ENCODE results near the gene TCF21. TPM values are rescaled to one million over a fixed set of nuclear protein-coding genes. Genes with fewer than 3 reads are reported as not detected.
"Not testable (repeated sequence)": the region's sequence is repeated elsewhere in the genome, so short reads cannot be mapped to it uniquely, and the experiment has no call there.

TCF21 gene
- total RNA-seq: under 0.01 TPM in 1 of 2 replicates, not detected in the other

DNA sequence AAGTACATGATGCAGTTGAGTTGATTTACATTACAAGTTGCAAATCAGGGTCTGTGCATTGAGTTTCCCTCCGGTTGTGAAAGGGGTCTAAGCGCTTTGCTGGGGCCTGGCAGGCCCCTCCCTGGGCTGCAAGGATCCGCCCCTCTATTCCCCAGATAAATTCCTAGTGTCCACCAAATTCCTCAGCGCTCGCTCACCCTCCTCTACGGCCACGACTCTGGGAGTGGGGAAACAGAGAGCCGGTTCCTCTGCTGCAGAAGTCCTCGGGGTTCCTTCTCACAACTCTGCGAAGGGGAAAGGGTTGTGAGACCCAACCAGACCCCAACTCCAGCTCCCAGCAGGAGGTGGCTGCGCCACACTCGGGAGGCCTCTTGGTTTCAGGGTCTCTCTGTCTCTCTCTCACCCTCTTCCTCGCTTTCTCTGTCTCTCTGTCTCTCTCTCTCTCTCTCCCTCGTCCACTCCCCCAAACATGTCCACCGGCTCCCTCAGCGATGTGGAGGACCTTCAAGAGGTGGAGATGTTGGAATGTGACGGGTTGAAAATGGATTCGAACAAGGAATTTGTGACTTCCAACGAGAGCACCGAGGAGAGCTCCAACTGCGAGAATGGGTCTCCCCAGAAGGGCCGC, at the start of gene TCF21:
Gene TCF21 (plus strand): TSS at position 185 of the 628 bp plus-strand sequence. CDS start 285 bp downstream, at position 470.
- DNase-seq (ENCODE audit: low read depth in 2 of 2): no peak

DNA sequence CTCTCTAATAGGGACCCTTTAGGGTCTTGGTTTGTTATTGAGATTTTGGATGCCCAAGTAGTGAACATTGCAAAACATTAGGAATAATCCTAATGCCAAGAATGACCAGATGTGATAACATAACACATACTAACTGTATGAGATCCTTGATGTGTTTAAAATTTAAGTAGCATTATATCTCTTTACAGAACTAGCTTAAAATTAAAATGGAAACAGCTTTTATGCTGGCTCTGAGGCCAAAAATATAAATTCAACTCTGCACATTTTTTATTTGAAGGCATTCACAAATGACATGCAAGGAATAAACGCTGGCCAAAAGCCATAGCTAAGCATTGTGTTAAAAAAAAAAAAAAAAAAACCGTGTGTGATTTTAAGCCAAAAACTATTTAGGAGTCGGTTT, 47.7 kb upstream of the TCF21 start:
- DNase-seq (ENCODE audit: low read depth in 2 of 2): no peak

DNA sequence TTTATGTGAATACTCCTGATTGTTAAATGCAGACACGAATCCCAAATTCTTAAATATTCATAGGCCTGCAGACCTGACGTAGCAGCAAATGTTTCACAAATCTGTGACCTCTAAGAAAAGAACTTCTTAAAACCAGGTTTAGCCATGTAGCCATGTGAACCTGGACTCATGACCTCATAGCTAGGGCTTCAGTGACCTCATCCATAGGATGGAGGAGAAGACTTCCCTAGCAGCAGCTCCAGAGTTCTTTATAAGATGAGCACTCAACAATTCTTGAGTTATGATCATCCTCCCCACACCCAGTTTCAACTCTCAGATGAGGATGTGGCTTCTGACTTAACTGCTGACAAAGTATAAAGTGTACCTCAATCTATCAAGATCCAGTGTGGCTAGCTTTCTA, 45.8 kb upstream of the TCF21 start:
- no peak for DNase-seq (ENCODE audit: low read depth in 2 of 2)

DNA sequence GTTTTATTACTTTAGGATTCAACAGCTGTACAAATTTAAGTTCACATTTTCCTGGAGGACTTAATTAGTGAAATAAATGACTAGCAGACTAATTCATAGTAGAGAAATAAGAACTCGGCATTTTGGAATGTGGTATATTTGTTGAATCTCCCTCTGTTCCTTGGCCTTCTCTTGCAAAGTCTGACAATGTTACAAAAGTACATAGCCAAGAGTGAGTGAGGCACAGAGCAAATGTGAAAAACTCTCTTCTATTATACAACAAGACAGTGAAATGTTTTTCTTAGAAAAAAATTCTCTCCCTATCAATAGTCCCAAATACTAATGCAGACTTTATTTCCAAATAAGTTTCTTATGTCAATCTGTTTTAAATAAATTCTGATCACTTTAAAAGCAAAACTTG, 44.2 kb upstream of the TCF21 start:
- DNase-seq (ENCODE audit: low read depth in 2 of 2): no peak

DNA sequence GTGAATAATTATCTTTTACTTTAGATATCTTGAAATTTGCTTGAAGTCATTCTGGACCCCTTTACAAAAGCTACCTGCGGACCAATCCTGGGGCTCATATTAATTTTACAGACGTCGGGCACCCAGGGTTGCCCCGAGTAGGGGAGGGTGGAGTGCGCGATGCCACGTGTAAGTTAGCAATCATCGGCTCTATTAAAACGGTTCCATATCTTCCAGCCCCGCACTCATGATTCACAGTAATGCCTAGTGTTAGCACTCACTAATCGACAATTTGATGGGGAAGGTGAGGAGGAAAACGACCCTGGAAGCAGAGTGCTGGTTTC, 34.9 kb upstream of the TCF21 start:
- no peak for DNase-seq (ENCODE audit: low read depth in 2 of 2)

DNA sequence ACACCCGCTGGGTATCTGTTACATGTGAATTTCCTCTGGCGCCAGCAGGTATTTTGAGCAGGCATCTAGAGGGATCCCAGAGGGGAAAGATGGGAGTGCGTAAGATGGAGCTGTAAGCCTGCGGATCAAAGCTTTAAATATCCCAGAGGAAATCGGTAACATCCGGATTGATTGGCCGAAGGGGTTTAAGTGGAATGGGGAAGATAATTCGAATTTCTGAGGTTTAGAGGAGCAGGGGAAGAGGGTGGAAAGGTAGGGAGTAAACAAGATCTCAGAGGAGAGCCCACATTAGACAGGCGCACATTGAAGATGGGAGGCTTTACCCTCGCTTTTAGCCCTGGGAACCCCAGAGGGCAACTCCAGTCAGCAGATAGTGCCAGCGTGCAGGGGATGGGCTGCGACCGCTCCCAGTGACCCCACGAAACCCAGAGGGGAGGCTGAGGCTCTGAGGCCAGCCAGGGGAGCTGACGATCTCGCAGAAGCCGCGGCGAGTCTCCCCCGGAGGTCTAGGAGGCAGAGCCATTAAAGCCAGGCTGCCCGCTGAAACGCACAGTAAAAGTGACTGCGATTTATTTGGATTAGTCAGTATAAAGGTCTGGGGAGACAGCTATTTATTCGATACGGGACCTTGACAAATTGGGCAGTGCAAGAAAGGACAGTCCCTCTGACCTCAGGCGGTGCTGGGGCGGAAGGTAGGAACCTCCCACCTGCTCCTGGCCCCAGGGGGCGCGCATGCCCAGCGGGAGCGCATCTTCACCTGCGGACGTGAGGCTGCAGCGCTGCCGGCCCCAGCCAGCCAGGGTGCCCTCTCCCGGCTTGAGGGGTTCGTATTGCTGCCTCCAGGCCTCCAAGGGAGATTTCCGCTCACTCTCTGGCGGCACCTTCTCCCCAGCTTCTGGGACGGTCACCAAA, 34.3 kb upstream of the TCF21 start:
- no peak for DNase-seq (ENCODE audit: low read depth in 2 of 2)

DNA sequence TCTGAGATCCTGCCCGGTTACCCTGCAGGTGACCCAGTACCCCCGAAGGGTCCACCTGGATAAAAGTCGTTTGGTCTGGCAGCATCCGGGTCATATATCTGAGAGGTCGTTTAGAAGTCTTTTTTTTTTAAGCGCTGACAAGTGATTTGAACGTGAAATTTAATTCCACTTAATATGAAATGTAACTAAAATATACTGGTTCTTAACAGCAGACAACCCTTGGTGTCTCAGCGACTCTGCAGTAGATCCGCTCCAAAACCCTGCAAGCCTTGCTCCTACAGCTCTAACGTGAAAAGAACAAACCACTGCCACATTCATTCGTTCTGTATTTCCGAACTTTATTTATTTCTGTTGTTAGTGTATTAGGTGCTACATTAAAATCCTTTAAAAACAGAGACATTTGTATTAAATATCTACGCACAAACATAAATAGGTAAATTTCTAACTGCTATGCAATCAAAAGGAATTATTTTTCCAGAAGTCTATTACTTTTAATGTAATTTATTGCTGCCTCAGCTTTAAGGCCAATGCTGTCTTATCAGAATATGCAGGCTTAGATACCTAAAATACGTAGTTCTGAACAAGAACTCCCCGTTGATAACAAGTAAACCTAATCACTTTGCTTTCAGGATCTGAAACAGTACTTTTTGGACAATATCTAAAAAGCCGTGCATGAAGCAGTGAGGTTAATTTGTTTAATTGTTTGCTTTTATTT, 33.5 kb upstream of the TCF21 start:
- no peak for DNase-seq (ENCODE audit: low read depth in 2 of 2)

DNA sequence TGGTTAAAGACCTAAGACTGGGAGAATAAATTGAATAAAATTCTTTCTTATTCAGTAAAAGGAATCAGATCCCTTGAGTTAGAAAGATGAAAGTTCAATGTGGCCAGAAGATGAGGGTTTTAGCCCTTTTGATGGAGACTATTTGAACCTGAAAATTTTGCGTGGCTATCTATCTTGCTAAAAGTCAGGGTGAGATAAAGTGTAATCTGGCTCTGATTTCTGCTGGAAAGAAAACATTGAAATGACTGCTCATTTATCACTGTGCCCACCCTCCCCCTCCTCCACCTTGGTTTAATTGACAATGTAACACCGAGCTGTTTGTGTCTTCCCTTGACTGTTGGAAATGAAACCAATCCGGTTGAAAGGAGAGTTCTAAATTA, 32.9 kb upstream of the TCF21 start:
- DNase-seq (ENCODE audit: low read depth in 2 of 2): no peak

DNA sequence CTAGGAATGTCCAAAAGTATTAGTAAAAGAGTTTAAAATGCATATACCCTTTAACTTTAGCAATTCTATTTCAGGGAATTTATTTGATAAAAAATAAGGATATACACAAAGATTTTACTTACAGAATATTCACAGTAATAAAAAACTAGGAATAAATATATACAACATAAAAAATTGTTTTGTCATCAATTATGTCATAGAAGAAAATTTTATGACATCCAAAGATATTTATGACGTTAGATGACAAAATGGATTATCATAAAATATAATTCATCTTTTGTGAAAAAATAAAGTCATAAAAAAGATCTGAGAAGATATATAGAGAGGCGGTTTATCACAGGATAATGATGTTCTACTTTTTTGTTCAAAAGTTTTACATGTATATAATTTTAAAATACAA, 32.0 kb upstream of the TCF21 start:
- no peak for DNase-seq (ENCODE audit: low read depth in 2 of 2)

DNA sequence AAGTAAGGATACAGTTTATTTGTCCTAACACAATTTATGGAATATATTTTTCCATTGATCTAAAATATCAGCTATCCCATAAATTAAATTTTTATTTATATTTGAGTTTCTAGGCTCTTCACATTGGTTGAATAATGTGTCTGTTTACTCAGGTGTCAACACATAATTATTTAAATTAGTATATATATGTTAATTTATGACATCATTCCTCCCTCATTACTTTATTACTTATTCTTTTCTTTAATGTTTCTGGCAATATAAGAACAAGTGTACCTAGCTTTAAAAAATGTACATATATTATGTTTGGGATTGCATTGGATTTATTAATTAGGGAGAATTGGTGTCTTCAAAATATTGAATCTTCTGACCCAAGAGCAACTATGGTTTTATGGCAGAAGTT, 31.2 kb upstream of the TCF21 start:
- no peak for DNase-seq (ENCODE audit: low read depth in 2 of 2)

DNA sequence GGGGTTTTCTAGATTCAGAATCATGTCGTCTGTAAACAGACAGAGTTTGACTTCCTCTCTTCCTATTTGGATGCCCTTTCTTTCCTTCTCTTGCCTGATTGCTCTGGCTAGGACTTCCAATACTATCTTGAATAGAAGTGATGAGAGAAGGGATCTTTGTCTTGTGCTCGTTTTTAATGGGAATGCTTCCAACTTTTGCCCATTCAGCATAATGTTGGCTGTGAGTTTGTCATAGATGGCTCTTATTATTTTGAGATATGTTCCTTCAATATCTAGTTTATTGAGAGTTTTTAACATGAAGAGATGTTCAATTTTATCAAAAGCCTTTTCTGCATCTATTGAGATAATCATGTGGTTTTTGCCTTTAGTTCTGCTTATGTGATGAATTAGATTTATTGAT, 27.6 kb upstream of the TCF21 start:
- DNase-seq (ENCODE audit: low read depth in 2 of 2): not testable (repeated sequence)

DNA sequence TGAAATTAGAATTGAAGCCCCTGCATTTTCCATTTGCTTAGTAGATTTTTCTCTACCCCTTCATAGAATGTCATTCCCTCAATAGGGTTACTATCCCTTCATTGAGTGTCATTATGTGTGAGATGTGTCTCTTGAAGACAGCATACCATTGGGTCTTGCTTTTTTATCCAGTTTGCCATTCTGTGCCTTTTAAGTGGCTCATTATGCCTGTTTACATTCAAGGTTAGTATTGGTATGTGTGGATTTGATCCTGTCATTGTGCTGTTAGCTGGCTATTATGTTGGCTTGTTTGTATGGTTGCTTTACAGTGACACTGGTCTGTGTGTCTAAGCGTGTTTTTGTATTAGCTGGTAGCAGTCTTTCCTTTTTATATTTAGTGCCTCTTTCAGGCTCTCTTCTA, 25.7 kb upstream of the TCF21 start:
- DNase-seq (ENCODE audit: low read depth in 2 of 2): no peak

DNA sequence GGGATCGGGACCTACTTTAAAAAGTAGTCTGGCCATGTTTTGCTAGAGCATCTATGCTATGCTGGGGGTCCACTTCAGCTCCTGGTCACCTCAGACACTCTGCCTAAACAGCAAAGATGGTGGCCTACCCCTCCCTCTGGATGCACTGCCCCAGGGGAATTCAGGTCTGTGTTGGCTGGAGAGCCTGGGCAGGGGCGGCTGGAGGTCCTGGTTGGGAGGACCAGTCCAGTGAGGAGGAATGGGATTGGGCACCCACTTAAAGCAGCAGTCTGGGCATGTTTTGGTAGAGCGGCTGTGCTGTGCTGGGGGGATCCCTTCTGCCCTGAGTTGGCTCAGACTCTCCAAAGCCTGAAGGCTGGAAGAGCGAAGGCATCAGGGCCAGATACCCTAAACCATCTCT, 23.2 kb upstream of the TCF21 start:
- DNase-seq (ENCODE audit: low read depth in 2 of 2): no peak

DNA sequence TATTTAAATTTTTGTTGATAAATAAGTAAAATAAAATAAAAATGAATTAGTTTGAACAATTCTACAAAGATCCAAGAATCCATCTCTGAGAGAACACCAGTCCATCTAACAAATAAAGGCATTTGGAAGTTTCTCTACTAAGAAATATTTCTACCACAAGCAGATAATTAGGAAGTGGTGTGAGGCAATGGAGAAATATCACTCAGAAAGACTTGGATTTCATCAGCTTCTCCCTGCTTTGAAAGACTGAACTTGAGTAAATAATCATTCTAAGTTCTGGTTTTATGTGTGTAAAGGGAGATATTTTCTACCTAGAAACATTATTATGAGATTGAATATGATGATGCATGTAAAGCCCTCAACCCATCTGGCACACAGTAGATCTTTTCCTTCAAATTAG, 17.8 kb upstream of the TCF21 start:
- DNase-seq (ENCODE audit: low read depth in 2 of 2): no peak

DNA sequence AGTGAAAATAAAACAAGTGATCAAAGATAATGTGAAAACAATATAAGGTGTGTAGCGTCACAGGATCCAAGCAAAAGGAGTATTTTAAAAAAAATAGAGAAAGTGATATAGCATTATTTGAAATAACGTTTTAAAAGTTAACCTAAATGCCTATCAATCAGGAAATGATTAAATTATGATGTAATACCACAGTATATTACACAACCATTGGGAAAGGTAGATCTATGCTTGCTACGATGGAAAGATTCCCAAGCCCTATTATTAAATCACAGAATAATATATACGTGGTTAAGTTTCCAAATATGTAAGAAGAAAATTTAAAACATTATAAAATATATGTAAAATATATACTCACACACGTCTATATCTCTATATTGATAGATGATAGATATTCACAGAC, 15.4 kb upstream of the TCF21 start:
- no peak for DNase-seq (ENCODE audit: low read depth in 2 of 2)

DNA sequence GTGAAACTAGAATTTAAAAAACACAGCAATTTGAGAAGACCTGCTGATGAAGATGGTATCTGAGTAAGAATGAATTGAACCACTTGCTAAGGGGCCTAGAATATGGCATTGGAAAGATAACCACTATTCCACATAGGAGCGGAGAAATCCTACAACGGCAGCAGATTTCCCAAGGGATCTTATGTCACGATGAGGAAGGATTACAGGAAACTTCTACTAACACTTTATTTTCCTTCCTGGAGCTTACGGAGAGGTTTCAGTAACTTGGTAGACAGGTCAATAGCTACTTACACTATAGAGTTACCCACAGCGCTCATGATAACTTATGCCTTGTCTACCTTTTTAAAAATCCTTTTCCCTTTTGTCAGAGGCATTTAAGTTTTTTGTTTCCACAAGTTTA, 11.8 kb upstream of the TCF21 start:
- DNase-seq (ENCODE audit: low read depth in 2 of 2): no peak

DNA sequence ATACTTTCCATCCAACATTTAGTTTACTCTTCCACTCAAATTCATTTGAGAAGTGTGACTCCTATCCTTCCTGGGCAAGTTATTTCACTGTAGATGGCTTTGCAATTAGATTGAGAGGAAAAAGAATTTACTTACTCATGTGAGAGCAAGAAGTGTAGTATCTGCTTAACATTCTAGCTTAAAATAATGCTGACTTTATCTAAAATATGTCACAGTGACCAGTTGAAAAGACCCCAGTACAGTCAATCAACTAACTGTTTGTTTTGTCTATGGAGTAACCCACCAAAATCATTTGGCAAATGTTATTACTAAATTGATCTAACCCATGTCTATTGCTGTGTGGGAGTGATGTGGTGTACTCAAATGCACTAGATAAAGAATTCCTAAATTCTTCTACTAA, 8.9 kb upstream of the TCF21 start:
- no peak for DNase-seq (ENCODE audit: low read depth in 2 of 2)

DNA sequence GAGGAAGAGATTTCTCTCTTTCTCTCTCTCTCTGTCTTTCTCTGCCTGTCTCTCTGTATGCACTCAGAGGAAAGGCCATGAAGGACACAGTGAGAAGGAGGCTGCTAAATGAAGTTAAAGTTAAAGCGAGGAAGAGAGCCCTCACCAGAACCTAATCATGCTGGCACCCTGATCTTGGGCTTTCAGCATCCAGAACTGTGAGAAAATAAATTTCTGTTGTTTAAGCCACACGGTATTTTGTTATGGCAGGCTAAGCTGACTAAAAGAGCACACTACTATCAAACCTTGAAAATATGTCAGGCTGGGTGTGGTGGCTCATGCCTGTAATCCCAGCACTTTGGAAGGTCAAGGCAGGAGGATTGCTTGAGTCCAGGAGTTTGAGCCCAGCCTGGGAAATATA, 8.0 kb upstream of the TCF21 start:
- no peak for DNase-seq (ENCODE audit: low read depth in 2 of 2)

DNA sequence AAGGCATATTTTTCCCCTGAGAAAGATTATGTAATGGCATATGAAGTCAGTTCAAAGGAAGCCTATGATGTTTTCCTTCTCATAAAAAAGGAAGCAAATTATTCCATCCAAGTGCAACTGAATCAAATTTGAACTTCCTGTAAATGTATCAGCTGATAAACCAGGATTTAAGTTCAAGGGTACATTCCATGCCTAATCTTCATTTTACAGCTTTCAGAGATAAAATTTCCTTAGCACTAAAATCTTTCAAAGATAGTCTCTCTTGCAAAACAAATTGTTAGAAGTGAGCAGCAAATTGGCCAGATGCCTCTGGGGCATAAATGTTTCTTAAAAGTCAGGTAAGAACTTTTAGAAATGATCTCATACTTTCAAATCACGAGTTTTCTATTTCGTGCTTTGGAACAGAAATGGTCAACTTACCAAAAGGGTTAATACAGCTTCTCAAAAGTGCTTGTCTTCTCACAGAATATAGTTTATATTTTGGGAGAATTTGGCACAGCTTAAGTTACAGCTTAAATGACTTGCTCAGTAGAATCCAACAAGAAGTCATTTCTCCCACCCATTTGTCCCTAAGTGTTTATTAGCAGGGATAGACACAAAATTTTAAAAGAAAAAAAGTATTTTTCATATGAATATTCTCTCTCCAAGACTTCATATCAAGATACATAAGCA, 2.7 kb upstream of the TCF21 start:
- DNase-seq (ENCODE audit: low read depth in 2 of 2): no peak

DNA sequence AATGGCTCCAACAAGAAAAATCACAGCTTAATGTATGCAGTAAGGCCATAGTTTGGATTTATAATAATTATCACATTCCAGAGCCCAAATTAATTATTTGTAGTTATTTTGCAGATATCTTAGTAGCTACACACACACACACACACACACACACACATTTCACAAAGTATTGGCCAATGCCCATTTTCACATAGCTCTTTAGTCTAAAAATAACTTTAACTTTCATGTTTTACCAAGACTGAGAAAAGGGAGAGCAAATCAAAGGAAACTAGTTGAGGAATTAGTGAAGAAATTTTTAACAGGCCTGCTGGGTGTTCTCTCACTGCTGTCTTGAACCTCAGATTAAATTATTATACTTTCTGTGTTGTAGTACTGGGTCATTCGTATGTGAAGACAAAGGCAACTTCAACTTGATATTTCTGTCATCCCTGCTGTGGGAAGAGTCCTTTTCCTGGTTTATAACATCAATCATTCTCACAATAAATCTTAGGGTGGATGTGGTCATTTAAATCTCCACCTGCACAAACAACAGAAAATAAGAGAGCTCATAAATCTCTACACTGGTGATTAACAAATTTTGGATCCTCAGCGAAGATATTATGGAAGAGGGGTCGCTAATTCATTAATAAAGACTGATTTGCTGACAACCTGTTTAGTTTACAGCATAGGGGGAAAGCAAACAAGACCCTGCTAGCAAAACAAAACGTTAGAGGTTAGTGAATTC, 1.6 kb upstream of the TCF21 start:
- DNase-seq (ENCODE audit: low read depth in 2 of 2): no peak

DNA sequence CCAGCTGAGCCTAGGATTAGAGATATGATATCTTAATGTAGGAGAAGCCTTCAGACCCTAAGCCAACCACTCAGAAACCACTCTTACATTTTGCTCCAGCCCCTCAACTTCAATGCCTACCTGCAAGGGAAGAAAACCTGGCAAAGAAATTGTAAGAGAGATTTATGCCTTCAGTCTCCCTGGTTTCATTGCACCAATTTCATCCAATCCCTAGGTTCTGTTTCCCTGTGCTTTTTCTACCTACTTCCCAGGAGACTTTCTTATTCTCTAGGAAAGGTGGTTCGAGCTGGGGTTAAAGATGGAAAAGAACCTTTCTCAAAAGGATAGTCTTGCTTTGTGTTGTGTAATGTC, 1.1 kb upstream of the TCF21 start:
- no peak for DNase-seq (ENCODE audit: low read depth in 2 of 2)
